Spleen (tissue), 7 donors: Measurements from ENCODE around the gene GRID2.

ENCODE experiments used
- CTCF ChIP-seq, 11 experiments: fragments of 200-600 bp in 7 of 11; fragments of 450-650 bp in 4 of 11; sonication (generic) in 4 of 11; IDR thresholded peaks in 8 of 11; conservative IDR thresholded peaks in 3 of 11; 1 replicate in 7 of 11; 2 replicates in 4 of 11; pipeline versions ENCODE4 v1.4.0 to v1.8.0; 2016 to 2021; ENCODE audit warnings: antibody characterized with exemption in 11 of 11, inconsistent platforms in 4 of 11, mild to moderate bottlenecking in 1 of 11
- POLR2A ChIP-seq, 3 donors: fragments of 450-650 bp; IDR thresholded peaks; one replicate each; pipeline ENCODE4 v1.5.1; 2017; ENCODE audit warnings: antibody characterized with exemption in 3 of 3, mild to moderate bottlenecking in 1 of 3
- POLR2AphosphoS5 ChIP-seq, 3 donors: sonication (generic); formaldehyde crosslinking; IDR thresholded peaks; one replicate each; pipeline ENCODE4 v1.5.1; 2017; ENCODE audit warnings: antibody characterized with exemption in 3 of 3
- donor health status: DM: no; HTN: no; CAD: no; lungs with moderate emphysema.
- donor health status: DM: no; HTN: no; CAD: no.
- donor health status: DM: no; HTN: no; CAD: no.

GRCh38 chr4:92968556-92968955 is 664.8 kb downstream of the GRID2 start:
- TF ChIP-seq POLR2A (IDR thresholded peaks at IDR 0.05) (no peak), POLR2AphosphoS5 (IDR thresholded peaks at IDR 0.05) (no peak), CTCF (IDR thresholded peaks at IDR 0.05 in 8 of 11, conservative IDR thresholded peaks at IDR 0.05 in 3 of 11) (no peak)
